Measurements from ENCODE around the gene ID4.

ID4 gene

GRCh38 chr6:19837511-19838441, 606 bp downstream of the ID4 start:
- no peaks in the 10 kb centered on the region for H3K4me1 ChIP-seq
- no peak overlapping the region for H3K27ac ChIP-seq
- peak overlapping the region; percentile 52 for H3K4me3 ChIP-seq (ENCODE audit: low read depth, low read length)
- no peaks in the 10 kb centered on the region for H3K9me3 ChIP-seq (ENCODE audit: control insufficient read depth, low read length)
- no peak for TF ChIP-seq CTCF (IDR thresholded peaks at IDR 0.05)
- no peaks in the 10 kb centered on the region for H3K27me3 ChIP-seq (ENCODE audit: control insufficient read depth, insufficient read depth, low read length)
- H3K4me2 ChIP-seq (ENCODE audit: low read length) = peak overlapping the region; percentile 63
- no peaks in the 10 kb centered on the region for H3K79me2 ChIP-seq
- H2AFZ ChIP-seq = peak overlapping the region; percentile 36
- no peaks in the 10 kb centered on the region for H3K36me3 ChIP-seq (ENCODE audit: control insufficient read depth, insufficient read depth, low read length)
- no peak overlapping the region for H3K9ac ChIP-seq

- H3K9ac ChIP-seq = no peak overlapping the region
- no peak for TF ChIP-seq CTCF (IDR thresholded peaks at IDR 0.05)
- H2AFZ ChIP-seq = peak overlapping the region; percentile 36
- no peaks in the 10 kb centered on the region for H3K9me3 ChIP-seq (ENCODE audit: control insufficient read depth, low read length)
- H3K4me3 ChIP-seq (ENCODE audit: low read depth, low read length) = peak overlapping the region; percentile 44
- no peaks in the 10 kb centered on the region for H3K36me3 ChIP-seq (ENCODE audit: control insufficient read depth, insufficient read depth, low read length)
- no peaks in the 10 kb centered on the region for H3K4me1 ChIP-seq
- H3K27me3 ChIP-seq (ENCODE audit: control insufficient read depth, insufficient read depth, low read length) = no peaks in the 10 kb centered on the region
- H3K79me2 ChIP-seq = no peaks in the 10 kb centered on the region
- no peak overlapping the region for H3K27ac ChIP-seq
- H3K4me2 ChIP-seq (ENCODE audit: low read length) = peak overlapping the region; percentile 63
These were observed 1.5 kb downstream of the ID4 start for GRCh38 chr6:19838442-19839236.

GRCh38 chr6:19839237-19839546, 2.0 kb downstream of the ID4 start:
- Histone ChIP-seq H3K27ac (no peak overlapping the region), H2AFZ (peak overlapping the region; percentile 36), H3K9me3 (ENCODE audit: control insufficient read depth, low read length) (no peaks in the 10 kb centered on the region), H3K36me3 (ENCODE audit: control insufficient read depth, insufficient read depth, low read length) (no peaks in the 10 kb centered on the region), H3K9ac (no peak overlapping the region), H3K4me3 (ENCODE audit: low read depth, low read length) (peak overlapping the region; percentile 44), H3K79me2 (no peaks in the 10 kb centered on the region), H3K4me2 (ENCODE audit: low read length) (peak overlapping the region; percentile 63), H3K4me1 (no peaks in the 10 kb centered on the region), H3K27me3 (ENCODE audit: control insufficient read depth, insufficient read depth, low read length) (no peaks in the 10 kb centered on the region)
- TF ChIP-seq CTCF (IDR thresholded peaks at IDR 0.05) = no peak

GRCh38 chr6:19839788-19840187, 2.6 kb downstream of the ID4 start:
- H3K36me3 ChIP-seq (ENCODE audit: control insufficient read depth, insufficient read depth, low read length) = no peaks in the 10 kb centered on the region
- H3K9me3 ChIP-seq (ENCODE audit: control insufficient read depth, low read length) = no peaks in the 10 kb centered on the region
- no peaks in the 10 kb centered on the region for H3K27me3 ChIP-seq (ENCODE audit: control insufficient read depth, insufficient read depth, low read length)
- H3K4me3 ChIP-seq (ENCODE audit: low read depth, low read length) = no peak overlapping the region
- TF ChIP-seq CTCF (IDR thresholded peaks at IDR 0.05) = no peak
- no peak overlapping the region for H3K9ac ChIP-seq
- no peak overlapping the region for H3K4me2 ChIP-seq (ENCODE audit: low read length)
- H3K79me2 ChIP-seq = no peaks in the 10 kb centered on the region
- H3K4me1 ChIP-seq = no peaks in the 10 kb centered on the region
- no peak overlapping the region for H3K27ac ChIP-seq
- no peak overlapping the region for H2AFZ ChIP-seq

Data from parathyroid adenoma (tissue), 2 donors.